Activated CD4-positive, alpha-beta T cell treated with anti-CD3 and anti-CD28 coated beads, Interleukin-2, amount 50 U/mL, for 24 hours (primary cell): ENCODE measurements around the gene PRPF39.
"Not testable (repeated sequence)": the region's sequence is repeated elsewhere in the genome, so short reads cannot be mapped to it uniquely, and the experiment has no call there.

ENCODE experiments used
- DNase-seq, 2 donors: peaks; one replicate each; pipeline ENCODE4 v3.0.0-alpha.2; 2020; ENCODE audit warnings: low read depth in 1 of 2, low spot score in 1 of 2

PRPF39 gene

GRCh38 chr14:45081096-45081495 lies 2.8 kb upstream of the PRPF39 start:
- not testable (repeated sequence) for DNase-seq

- no peak for DNase-seq
Measured at GRCh38 chr14:45082420-45082819, 1.5 kb upstream of the PRPF39 start.

- DNase-seq, result no peak
Measured at GRCh38 chr14:45083617-45083975, 320 bp upstream of the PRPF39 start.

GRCh38 chr14:45084946-45085346 lies 1.0 kb downstream of the PRPF39 start:
- no peak for DNase-seq

GRCh38 chr14:45089813-45090212 lies 5.9 kb downstream of the PRPF39 start:
- no peak for DNase-seq

- DNase-seq, result no peak
Measured at GRCh38 chr14:45091710-45092109, 7.8 kb downstream of the PRPF39 start.

GRCh38 chr14:45094275-45094674 lies 10.4 kb downstream of the PRPF39 start:
- no peak for DNase-seq

GRCh38 chr14:45095143-45095542 lies 11.2 kb downstream of the PRPF39 start:
- DNase-seq, result no peak

GRCh38 chr14:45096218-45096617 lies 12.3 kb downstream of the PRPF39 start:
- DNase-seq, result no peak

- DNase-seq, result no peak
Measured at GRCh38 chr14:45103806-45104205, 19.9 kb downstream of the PRPF39 start.

GRCh38 chr14:45104561-45104960 lies 20.6 kb downstream of the PRPF39 start:
- DNase-seq, result no peak

- no peak for DNase-seq
Measured at GRCh38 chr14:45112896-45113781, 29.2 kb downstream of the PRPF39 start.

GRCh38 chr14:45114327-45114726 lies 30.4 kb downstream of the PRPF39 start:
- DNase-seq, result no peak

- DNase-seq, result no peak
Measured at GRCh38 chr14:45118594-45118993, 34.7 kb downstream of the PRPF39 start.

GRCh38 chr14:45120096-45120495 lies 36.2 kb downstream of the PRPF39 start:
- no peak for DNase-seq

GRCh38 chr14:45123271-45123670 lies 39.4 kb downstream of the PRPF39 start:
- no peak for DNase-seq

GRCh38 chr14:45125754-45126153 lies 41.8 kb downstream of the PRPF39 start:
- DNase-seq, result no peak

- DNase-seq, result no peak
Measured at GRCh38 chr14:45128963-45129629, 45.2 kb downstream of the PRPF39 start.

- no peak for DNase-seq
Measured at GRCh38 chr14:45133683-45134050, 49.8 kb downstream of the PRPF39 start.

GRCh38 chr14:45134051-45134958 lies 50.4 kb downstream of the PRPF39 start, which contains the start of gene FKBP3:
Gene FKBP3 (minus strand): TSS chr14:45134481. CDS start chr14:45134456, 25 bp downstream.
- peak; percentile 84 to 95 for DNase-seq

GRCh38 chr14:45135156-45135555 lies 51.2 kb downstream of the PRPF39 start:
- no peak for DNase-seq
